GM20431 (cell line): ENCODE measurements around the gene PLAAT1.

Experiments used
- in situ Hi-C: fragments of 300-500 bp; cut with MseI, MboI; formaldehyde crosslinking; loops from one replicate; pipeline ENCODE4 v1.15.0; 2020; ENCODE audit warnings: low sequenced_read_pairs; ENCODE audit not compliant: unreplicated experiment

Gene PLAAT1

DNA sequence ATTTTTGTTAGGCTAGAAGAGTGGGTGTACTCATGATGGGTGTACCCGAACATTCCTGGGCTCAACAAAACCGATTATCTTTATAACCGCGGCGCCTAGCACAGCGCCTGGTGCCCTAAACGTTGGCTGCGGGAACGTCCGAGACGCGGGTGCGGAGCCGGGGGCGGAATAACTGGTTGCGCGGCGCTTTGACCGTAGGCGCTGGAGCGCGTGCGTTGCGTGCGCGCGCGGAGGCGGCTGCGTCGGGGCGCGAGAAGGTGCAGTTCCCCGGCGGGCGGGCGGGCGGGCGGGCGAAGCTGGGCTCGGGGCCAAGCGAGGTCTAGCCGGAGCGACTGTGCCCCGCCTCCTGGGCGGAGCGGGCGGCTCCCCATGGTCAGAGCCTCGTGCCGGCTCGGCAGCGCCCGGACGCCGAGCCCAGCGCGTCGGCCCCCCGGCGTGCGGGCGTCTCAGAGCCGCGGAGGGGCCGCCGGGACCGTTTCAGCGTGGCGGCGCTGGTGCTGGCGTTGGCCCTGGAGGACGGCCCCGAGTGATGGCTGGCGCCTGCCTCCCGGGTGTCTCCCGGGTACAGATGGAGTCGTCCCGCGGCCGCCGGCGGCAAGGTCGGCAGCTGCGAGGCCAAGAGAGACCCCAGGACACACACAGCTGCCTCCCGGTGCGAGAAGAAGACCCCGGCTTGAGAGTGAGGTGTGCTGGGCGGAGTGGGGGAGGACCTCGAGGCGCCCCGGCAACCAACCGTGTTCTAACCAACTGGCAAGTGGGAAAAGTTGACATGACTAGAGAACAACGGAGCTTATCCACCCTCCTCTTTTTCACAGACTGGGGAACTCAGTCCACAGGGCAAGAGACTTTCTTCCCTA is at the start of gene PLAAT1:
PLAAT1 (plus strand) TSS at position 373 of the 857 bp plus-strand sequence. CDS start 14,429 bp downstream, outside the sequence.
- in situ Hi-C loops, result no loop called here

GRCh38 chr3:193194371-193194770 is 46.7 kb upstream of the PLAAT1 start:
- in situ Hi-C loops, result no loop called here

DNA sequence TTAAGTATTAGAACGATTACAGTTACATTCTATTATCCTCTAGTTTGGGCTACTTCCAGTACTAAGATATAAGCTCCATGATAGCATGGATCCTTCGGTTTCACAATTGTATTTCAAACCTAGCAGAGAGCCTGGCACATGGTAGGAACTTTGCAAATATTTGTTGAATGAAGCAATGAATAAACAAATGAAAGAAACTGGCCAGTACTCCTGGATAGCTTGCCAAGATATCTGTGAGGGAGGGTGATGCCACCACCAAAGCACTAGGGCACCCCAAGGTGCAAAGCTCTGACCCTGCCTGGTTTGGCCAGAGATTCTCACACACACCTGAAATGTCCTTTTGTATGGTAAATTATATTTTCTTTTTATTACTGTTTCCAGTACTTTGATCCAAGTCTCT is 44.3 kb upstream of the PLAAT1 start:
- in situ Hi-C loops, result no loop called here

DNA sequence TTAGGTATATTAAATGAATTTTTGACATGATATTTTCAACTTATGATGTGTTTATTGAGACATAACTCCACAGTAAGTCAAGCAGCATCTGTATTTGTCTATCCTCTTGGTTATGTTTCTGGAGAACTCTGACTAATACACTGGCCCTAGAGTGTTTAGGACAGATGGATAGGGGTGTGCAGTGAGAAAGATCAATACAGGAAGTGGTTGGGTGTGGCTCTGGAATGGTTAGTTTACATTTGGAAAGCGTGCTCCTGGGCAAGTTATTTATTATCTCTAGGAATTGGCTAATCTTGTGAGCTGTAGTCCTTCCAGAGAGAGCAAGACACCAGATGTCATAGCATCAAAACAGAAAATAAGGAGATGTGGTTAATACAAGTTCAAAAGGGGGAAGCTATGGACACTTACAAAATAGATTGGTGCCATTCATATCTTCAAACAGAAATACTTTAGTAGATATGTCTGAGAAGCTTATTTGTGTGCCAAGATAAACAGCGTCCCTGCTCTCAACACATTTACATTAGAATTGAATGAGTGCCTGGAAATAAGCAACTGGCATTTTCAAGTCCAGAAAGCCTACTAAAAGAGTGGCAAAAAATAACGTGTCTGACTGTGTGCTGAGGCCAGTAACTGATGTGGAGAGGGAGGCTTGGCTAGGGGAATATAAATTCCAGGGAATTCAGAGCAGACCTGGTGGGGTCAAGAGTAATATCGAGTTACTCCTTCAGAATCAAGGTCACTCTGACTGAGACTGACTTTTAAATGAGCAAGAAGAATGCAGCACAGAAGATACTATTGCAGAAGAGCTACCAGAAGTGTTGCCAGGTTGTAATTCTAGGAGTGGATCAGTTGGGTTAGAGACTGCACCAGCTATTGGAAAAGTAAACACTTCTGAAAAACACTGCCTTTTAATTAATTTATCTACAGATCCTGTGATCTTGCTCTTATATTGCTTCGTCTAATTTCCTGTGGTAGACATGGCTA is 33.4 kb upstream of the PLAAT1 start:
- in situ Hi-C loops, result no loop called here

- in situ Hi-C loops, result no loop called here
Measured at GRCh38 chr3:193210618-193211017, 30.4 kb upstream of the PLAAT1 start.

GRCh38 chr3:193211173-193211572 is 29.8 kb upstream of the PLAAT1 start:
- in situ Hi-C loops, result no loop called here

DNA sequence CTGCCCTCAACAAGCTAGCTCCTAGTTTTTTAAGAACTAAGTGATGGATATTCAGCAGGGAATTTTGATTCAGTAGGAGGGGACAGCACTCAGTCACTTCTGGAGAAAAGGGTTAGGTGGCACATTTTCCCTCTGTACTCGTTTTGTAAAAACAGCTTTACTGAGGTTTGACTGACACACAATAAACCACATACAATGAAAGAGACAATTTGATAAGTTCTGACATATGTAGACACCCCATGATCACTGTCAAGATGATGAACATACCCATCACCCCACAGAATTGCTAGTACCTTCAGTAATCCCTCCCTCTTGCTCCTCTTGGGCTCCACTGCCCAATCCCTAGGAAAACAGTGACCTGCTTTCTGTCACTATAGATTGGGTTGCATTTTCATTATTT is 29.0 kb upstream of the PLAAT1 start:
- in situ Hi-C loops, result no loop called here

- in situ Hi-C loops, result no loop called here
Measured at GRCh38 chr3:193212844-193213243, 28.2 kb upstream of the PLAAT1 start.

GRCh38 chr3:193214445-193214844 is 26.6 kb upstream of the PLAAT1 start:
- in situ Hi-C loops, result no loop called here

GRCh38 chr3:193225302-193226125 is 15.5 kb upstream of the PLAAT1 start:
- in situ Hi-C loops, result no loop called here

DNA sequence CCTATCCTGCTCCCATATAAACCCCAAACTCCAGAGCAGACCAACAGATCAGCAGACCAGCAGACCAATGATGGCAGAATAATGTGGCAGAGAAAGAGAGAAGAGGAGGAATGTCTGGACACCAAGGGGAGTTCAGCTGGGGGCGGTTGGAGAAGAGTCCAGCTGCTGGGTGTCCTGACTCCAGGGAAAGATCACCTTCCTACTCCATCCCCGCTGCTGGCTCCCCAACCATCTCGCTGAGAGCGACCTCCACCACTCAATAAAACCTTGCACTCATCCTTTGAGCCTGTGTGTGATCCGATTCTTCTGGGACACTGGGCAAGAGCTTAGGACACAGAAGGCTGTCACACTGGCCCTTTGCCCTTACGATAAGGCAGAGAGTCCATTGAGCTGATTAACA is 12.8 kb upstream of the PLAAT1 start:
- in situ Hi-C loops, result no loop called here

DNA sequence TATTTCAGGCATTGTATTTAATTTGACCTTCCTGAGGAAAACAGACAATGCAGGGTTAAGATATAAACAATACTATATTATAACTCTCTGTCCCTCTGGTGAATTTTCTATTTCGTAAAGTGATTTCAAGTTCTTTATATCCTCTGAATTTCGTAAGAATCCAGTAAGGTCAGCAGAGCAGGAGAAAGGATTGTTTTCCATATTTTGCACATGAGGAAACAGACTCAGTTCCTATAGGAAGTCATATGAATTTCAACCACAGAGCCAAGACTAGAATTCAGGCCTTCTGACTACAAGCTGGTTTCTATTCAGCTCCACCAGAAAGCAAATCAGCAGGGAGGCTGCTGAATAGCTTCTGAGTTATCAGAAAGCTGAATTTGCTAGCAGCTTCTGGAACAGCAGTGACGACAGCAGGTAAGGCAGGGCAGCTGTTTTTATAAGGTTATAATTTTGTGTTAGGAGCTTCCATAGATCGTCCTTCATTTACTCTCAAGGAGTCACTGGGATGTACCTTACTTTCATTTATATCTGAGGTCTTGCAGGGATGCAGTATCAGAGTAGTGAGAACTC is 11.1 kb upstream of the PLAAT1 start:
- in situ Hi-C loops, result no loop called here

DNA sequence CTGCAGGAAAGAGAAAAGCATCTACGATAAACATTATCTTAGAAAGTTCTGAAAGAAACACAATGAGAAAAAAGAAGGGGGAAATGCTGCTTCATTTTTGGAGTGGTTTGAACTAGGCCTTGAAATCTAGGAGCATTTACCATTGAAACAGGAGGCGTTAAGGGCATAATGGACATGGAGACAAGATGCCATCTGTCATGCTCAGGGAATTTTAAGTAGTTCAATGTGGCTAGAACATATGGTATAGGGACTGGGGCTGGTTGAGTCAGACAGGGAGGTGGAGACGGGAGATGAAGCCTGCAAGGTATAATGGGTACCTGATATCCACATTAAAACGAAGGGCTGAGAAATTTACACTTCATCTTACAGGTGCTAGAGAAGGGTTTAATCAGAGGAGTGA is 10.4 kb upstream of the PLAAT1 start:
- in situ Hi-C loops, result no loop called here

DNA sequence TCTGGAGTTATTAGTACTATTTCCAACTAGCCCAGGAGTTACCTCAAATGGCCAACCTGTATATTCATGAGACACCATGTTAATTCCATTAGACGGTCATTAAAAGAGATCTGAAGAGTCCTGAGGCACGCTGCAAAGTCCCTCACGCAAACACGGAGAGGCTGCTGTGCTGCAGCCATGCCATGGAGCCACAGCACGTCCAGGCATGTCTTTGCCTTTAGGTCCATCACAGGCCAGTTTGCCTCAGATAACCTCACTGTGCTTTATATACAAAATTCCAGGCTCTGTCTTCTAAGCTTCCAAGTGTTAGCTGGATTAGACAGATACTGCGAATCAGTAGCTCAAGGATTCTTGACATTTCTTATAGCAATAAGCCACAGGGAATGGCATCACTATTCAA is 9.8 kb upstream of the PLAAT1 start:
- in situ Hi-C loops, result no loop called here

DNA sequence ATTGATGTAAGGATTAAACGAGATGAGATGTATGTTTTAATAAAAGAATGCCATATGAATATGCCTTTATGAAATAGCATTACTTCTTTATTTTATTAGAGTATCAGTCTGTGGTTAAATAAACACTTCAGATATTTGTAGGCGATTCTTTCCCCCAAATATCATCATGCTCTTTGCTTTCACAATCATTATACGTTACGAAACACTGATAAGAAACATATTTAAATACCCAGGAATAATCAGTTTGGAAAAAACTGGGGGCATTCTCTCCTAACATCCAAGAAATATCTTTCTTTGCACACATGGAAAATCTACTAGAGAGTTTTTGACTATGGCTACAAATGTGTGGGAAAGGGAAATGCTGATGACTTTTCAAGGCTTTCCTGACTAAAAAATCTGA is 4.4 kb upstream of the PLAAT1 start:
- in situ Hi-C loops, result no loop called here

DNA sequence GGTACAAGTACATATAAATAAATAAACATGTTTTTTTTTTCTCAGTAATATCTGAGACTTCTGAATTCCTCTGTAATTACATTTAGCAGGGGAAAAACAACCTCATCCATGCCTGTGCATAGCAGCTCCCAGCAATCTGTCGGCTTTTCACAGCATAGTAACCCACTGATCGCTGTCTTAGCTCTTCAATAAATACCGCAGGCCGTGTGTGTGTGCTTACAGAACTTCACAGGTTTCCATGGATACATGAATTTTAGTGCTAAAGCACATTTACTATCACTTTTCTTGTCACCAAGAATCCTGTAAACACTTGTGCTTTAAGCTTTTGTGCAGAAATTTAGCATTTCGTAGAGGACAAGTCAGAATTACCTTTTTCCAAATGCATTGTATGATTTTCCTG is 4.0 kb upstream of the PLAAT1 start:
- in situ Hi-C loops, result no loop called here

- in situ Hi-C loops, result no loop called here
Measured at GRCh38 chr3:193240436-193240849, 579 bp upstream of the PLAAT1 start.

- in situ Hi-C loops, result no loop called here
Measured at GRCh38 chr3:193241716-193242115, 694 bp downstream of the PLAAT1 start.

- in situ Hi-C loops, result no loop called here
Measured at GRCh38 chr3:193243571-193243970, 2.5 kb downstream of the PLAAT1 start.
